Central memory CD4-positive, alpha-beta T cell (primary cell): ENCODE results near the gene RRP8.

Source experiments
- DNase-seq: peaks from one replicate; pipeline ENCODE4 v3.0.0; 2022

RRP8 gene

GRCh38 chr11:6616596-6617250 lies 13.3 kb upstream of the RRP8 start:
- no peak for DNase-seq

GRCh38 chr11:6615882-6616585 lies 12.6 kb upstream of the RRP8 start:
- DNase-seq = no peak

- no peak for DNase-seq
Observed at GRCh38 chr11:6615046-6615445, 11.6 kb upstream of the RRP8 start.

GRCh38 chr11:6614446-6614845 lies 11.0 kb upstream of the RRP8 start:
- no peak for DNase-seq

GRCh38 chr11:6613496-6613895 lies 10.1 kb upstream of the RRP8 start:
- no peak for DNase-seq

GRCh38 chr11:6612213-6613041 lies 9.0 kb upstream of the RRP8 start, which contains the start of gene TAF10:
TAF10 (minus strand) TSS chr11:6612216; CDS start chr11:6612189, 27 bp downstream.
- peak; percentile 96 for DNase-seq

GRCh38 chr11:6611963-6612212 lies 8.5 kb upstream of the RRP8 start:
- no peak for DNase-seq

- DNase-seq = no peak
Observed at GRCh38 chr11:6611092-6611962, 7.9 kb upstream of the RRP8 start.

GRCh38 chr11:6610591-6610990 lies 7.2 kb upstream of the RRP8 start:
- no peak for DNase-seq

GRCh38 chr11:6609502-6610015 lies 6.1 kb upstream of the RRP8 start:
- DNase-seq = no peak

GRCh38 chr11:6608726-6609501 lies 5.5 kb upstream of the RRP8 start:
- DNase-seq = no peak

- no peak for DNase-seq
Observed at GRCh38 chr11:6608011-6608410, 4.6 kb upstream of the RRP8 start.

- no peak for DNase-seq
Observed at GRCh38 chr11:6607190-6607795, 3.9 kb upstream of the RRP8 start.

GRCh38 chr11:6606471-6607189 lies 3.2 kb upstream of the RRP8 start:
- DNase-seq = peak; percentile 20

GRCh38 chr11:6604790-6605189 lies 1.4 kb upstream of the RRP8 start:
- DNase-seq = no peak

GRCh38 chr11:6604081-6604626 lies 738 bp upstream of the RRP8 start:
- DNase-seq = peak; percentile 53

- DNase-seq = no peak
Observed at GRCh38 chr11:6602096-6602940, 1.1 kb downstream of the RRP8 start.

GRCh38 chr11:6601041-6601461 lies 2.4 kb downstream of the RRP8 start:
- DNase-seq = no peak

- DNase-seq = no peak
Observed at GRCh38 chr11:6599881-6600390, 3.5 kb downstream of the RRP8 start.
